ENCODE results near the gene COMMD3. TPM values are rescaled to one million over a fixed set of nuclear protein-coding genes. Genes with fewer than 3 reads are reported as not detected.

The COMMD3 gene
- total RNA-seq, 6 experiments from 2014 or later, result 23.2 to 39.0 (median 32.0) TPM

DNA sequence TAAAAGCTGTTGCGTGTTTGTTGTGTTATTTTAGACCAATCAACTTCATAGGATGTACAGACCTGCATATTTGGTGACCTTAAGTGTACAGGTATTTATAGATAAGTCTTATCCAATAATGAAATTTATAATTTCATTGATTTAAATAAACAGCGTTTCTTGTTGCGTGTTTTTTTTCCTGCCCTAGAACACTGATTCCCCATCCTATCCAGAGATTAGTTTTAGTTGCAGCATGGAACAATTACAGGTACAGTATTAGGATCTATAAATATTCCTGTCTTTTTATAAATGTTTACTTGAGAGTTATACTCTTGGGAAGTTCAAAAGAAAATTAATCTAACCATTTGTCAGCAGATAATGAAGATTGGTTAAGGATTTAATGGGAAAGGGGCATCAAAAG lies 2.6 kb downstream of the COMMD3 start:
- intact Hi-C loops (cut with DNase I), result no loop called here
- H3K36me3 ChIP-seq, result no peaks in the 10 kb centered on the region

DNA sequence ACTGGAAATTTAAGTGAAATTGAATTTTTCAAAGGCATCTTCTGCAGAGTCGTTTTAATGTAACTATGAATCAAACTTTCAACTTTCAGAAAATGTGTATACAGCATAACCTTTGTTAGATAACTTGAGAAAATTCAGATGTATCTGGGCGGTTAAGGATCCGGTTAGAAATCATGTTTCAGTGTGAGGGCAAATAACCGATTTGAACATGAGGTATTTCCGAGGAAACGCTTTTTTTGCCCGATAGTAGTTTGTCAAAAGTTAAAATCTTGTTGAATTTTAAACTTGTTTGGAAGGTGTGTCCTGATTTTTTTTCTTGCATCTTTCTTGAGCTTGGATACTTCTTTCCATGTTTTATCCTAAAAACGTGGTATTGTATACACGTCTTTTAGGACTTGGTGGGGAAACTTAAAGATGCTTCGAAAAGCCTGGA lies 3.4 kb downstream of the COMMD3 start:
- ATAC-seq (no peak), DNase-seq (no peak)
- Histone ChIP-seq H3K4me1 (peaks cover 0 to 39% (median 7%) of the 10 kb centered on the region in 4 donors), H3K27me3 (no peaks in the 10 kb centered on the region), H3K4me3 (peak overlapping the region; percentile 20 to 77 (median 47)), H3K36me3 (no peaks in the 10 kb centered on the region), H3K27ac (peak overlapping the region in 2 of 3 donors; percentile 32 to 89), H3K9me3 (no peaks in the 10 kb centered on the region)
- intact Hi-C loops (cut with DNase I), result no loop called here
- TF ChIP-seq CTCF (IDR thresholded peaks at IDR 0.05) (no peak), POLR2A (IDR thresholded peaks at IDR 0.05) (no peak)
- 58% methylated on average over 10 of the region's 10 CpGs for WGBS (ENCODE audit: insufficient coverage, low coverage, low lambda C conversion rate, missing lambda C conversion rate)

More for the DNA sequence above, 2.6 kb downstream of the COMMD3 start:
- H3K9me3 ChIP-seq, result no peaks in the 10 kb centered on the region
- H3K27me3 ChIP-seq, result no peaks in the 10 kb centered on the region
- TF ChIP-seq POLR2A (IDR thresholded peaks at IDR 0.05), result no peak
- no peak for TF ChIP-seq CTCF (IDR thresholded peaks at IDR 0.05)
- WGBS (ENCODE audit: insufficient coverage, low coverage, low lambda C conversion rate, missing lambda C conversion rate), result 95% methylated on average over 3 of the region's 3 CpGs
- peaks cover 0 to 32% (median 7%) of the 10 kb centered on the region in 4 donors for H3K4me1 ChIP-seq
- no peak for ATAC-seq
- DNase-seq, result no peak
- no peak overlapping the region for H3K4me3 ChIP-seq
- H3K27ac ChIP-seq, result no peak overlapping the region

DNA sequence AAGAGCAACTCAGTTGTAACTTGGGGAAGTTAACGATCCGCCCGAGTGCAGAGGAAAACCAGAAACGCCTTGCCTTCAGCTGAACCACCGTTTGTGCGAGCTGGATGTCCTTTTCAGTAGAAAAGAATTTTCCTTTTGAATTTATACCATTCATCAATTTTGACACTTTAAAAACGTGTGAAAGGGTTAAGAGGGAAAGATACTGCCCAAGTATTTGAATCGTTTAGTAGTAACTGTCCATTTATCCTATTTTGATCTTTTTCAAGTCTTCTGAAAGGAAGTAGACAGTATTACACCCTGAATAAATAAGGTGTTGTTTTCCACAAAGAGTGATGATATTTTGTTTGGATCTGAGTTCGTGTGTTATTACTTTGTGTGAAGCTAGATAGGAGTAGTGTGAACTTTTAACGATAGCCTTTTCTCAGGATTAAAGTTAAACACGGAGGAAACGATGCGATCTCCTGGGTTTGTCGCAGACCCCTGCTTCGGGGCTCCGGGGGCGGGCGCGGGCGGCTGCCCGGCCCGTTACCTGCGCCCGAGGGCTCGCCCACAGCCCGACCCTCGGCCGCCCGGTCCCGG lies 3.9 kb downstream of the COMMD3 start:
- DNase-seq (peak in 1 of 3 donors; percentile 19), ATAC-seq (no peak)
- Histone ChIP-seq H3K27me3 (no peaks in the 10 kb centered on the region), H3K36me3 (no peaks in the 10 kb centered on the region), H3K27ac (peak overlapping the region; percentile 32 to 89 (median 61)), H3K4me3 (peak overlapping the region; percentile 20 to 77 (median 47)), H3K9me3 (no peaks in the 10 kb centered on the region), H3K4me1 (peaks cover 0 to 45% (median 6%) of the 10 kb centered on the region in 4 donors)
- TF ChIP-seq CTCF (IDR thresholded peaks at IDR 0.05) (peak in 1 of 4 donors; percentile 4), POLR2A (IDR thresholded peaks at IDR 0.05) (no peak)
- intact Hi-C loops (cut with DNase I), result no loop called here
- WGBS (ENCODE audit: insufficient coverage, low coverage, low lambda C conversion rate, missing lambda C conversion rate), result 5% methylated on average over 12 of the region's 30 CpGs

DNA sequence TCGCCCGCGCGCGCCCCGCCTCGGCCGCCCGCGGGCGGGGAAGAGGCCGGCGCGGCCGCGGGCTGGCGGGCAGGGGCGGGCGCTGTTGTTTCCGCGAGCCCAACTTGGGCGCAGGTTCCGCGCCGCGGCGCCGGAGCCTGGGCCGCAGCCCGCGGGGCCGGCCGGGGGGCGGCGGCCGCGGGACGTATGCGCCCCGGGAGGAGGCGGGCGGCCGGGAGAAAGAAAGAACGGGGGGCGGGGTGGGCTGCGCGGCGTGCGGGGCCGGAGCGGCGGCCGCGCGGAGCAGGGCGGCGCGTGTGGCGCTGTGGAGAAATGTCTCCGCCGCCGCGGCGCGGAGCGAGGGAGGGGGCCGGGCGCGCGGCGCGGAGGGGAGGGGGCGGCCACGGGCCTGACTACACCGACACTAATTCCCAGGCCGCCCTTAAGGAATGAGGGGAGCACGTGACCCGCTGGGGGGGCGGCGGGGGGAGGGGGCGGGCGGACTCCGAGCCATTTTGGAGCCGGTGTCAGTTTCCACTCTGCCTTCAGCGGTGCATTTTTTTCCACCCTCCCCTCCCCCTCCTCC lies 4.5 kb downstream of the COMMD3 start, which contains the start of gene BMI1:
Gene BMI1, plus strand, starts transcription at position 509 of the 565 bp plus-strand sequence. CDS start 5,351 bp downstream, outside the sequence.
- no peak for TF ChIP-seq CTCF (IDR thresholded peaks at IDR 0.05)
- no peak for TF ChIP-seq POLR2A (IDR thresholded peaks at IDR 0.05)
- Histone ChIP-seq H3K27ac (peak within 1 kb of the TSS; percentile 89 to 91 (median 90)), H3K36me3 (no peaks in the 10 kb centered on the region), H3K9me3 (no peaks in the 10 kb centered on the region), H3K27me3 (no peaks in the 10 kb centered on the region), H3K4me1 (peaks cover 0 to 45% (median 3%) of the 10 kb centered on the region in 4 donors), H3K4me3 (peak within 1 kb of the TSS; percentile 77 to 86 (median 80))
- 1% methylated on average over 28 of the region's 85 CpGs for WGBS (ENCODE audit: insufficient coverage, low coverage, low lambda C conversion rate, missing lambda C conversion rate)
- DNase-seq (peak; percentile 76 to 86 (median 85)), ATAC-seq (peak; percentile 57 to 75 (median 66))
- intact Hi-C loops (cut with DNase I), result no loop called here

Data from right lobe of liver (tissue), 6 donors.